IMR-90 (cell line): Measurements from ENCODE around the gene ZNF425. TPM values are rescaled to one million over a fixed set of nuclear protein-coding genes. Genes with fewer than 3 reads are reported as not detected.

Source experiments
- ATAC-seq: fragments of 200-7000 bp; cut with Tn5 transposase; 2 replicates; pipeline ENCODE4 v1.9.1; 2020; ENCODE audit warnings: low read depth, mild to moderate bottlenecking, moderate library complexity
- BruUV-seq: library from RNA; stranded (reverse); fragments of 400-500 nt; replicated peaks from 2 replicates; lab custom pipeline; 2021; lab: Mats Ljungman, UMichigan
- CTCF ChIA-PET: fragments of 300-600 bp; formaldehyde crosslinking; extraction: SDS; loops from one replicate; lab custom pipeline; 2021; ENCODE audit warnings: antibody characterized with exemption; lab: Yijun Ruan, JAX
- POLR2A ChIA-PET: fragments of 300-600 bp; sonication (Branson Sonifier 250); formaldehyde crosslinking; loops from one replicate; lab custom pipeline; 2022; ENCODE audit warnings: antibody characterized with exemption; ENCODE audit not compliant: unreplicated experiment; lab: Charles Lee
- DNase-seq: peaks from one replicate; pipeline ENCODE4 v3.0.0; 2013
- H2AFZ ChIP-seq: replicated peaks from 2 replicates; pipeline ENCODE3; 2013; ENCODE audit warnings: low read length, mild to moderate bottlenecking; ENCODE audit not compliant: poor library complexity
- H2AK5ac ChIP-seq: 2 replicates; pipeline ENCODE4 v1.6.1; 2013; ENCODE audit warnings: low read depth, low read length, inconsistent platforms
- H2AK9ac ChIP-seq: replicated peaks from 2 replicates; pipeline ENCODE3; 2013; ENCODE audit warnings: mild to moderate bottlenecking, low read depth, low read length, moderate library complexity; ENCODE audit not compliant: poor library complexity
- H2BK120ac ChIP-seq: 2 replicates; pipeline ENCODE4 v1.6.1; 2013; ENCODE audit warnings: low read depth, low read length, inconsistent platforms
- H2BK15ac ChIP-seq: 3 replicates; pipeline ENCODE4 v1.6.1; 2013; ENCODE audit warnings: low read depth, low read length, inconsistent platforms
- H2BK20ac ChIP-seq: 2 replicates; pipeline ENCODE4 v1.6.1; 2013; ENCODE audit warnings: low read depth, mild to moderate bottlenecking, inconsistent platforms, low read length, moderate library complexity
- H2BK5ac ChIP-seq: 2 replicates; pipeline ENCODE4 v1.6.1; 2013; ENCODE audit warnings: mild to moderate bottlenecking, low read depth, low read length, inconsistent platforms; ENCODE audit not compliant: poor library complexity, severe bottlenecking
- H3K14ac ChIP-seq: replicated peaks from 2 replicates; pipeline ENCODE4 v1.6.1; 2013; ENCODE audit warnings: low read depth, low read length, inconsistent platforms
- H3K18ac ChIP-seq: 2 replicates; pipeline ENCODE4 v1.6.1; 2013; ENCODE audit warnings: low read depth, low read length, control low read depth
- H3K23ac ChIP-seq: 2 replicates; pipeline ENCODE4 v1.6.1; 2013; ENCODE audit warnings: low read depth, low read length, inconsistent platforms
- H3K27ac ChIP-seq: 2 replicates; pipeline ENCODE4 v1.5.1; 2013; ENCODE audit warnings: mild to moderate bottlenecking, control low read depth, low read length; ENCODE audit not compliant: insufficient read depth
- H3K27me3 ChIP-seq: 2 replicates; pipeline ENCODE4 v1.6.1; 2013; ENCODE audit warnings: low read length; ENCODE audit not compliant: control insufficient read depth, insufficient read depth
- H3K36me3 ChIP-seq: 2 replicates; pipeline ENCODE4 v1.6.1; 2013; ENCODE audit warnings: low read length, mixed read lengths; ENCODE audit not compliant: control insufficient read depth, insufficient read depth
- H3K4ac ChIP-seq: 2 replicates; pipeline ENCODE4 v1.6.1; 2013; ENCODE audit warnings: low read depth, low read length, inconsistent platforms
- H3K4me1 ChIP-seq: 2 replicates; pipeline ENCODE4 v1.6.1; 2013; ENCODE audit warnings: low read length, mixed read lengths; ENCODE audit not compliant: control insufficient read depth, insufficient read depth
- H3K4me2 ChIP-seq: 2 replicates; pipeline ENCODE4 v1.6.1; 2013; ENCODE audit warnings: low read depth, mild to moderate bottlenecking, control low read depth, low read length, moderate library complexity
- H3K4me3 ChIP-seq: 2 replicates; pipeline ENCODE4 v1.5.1; 2013; ENCODE audit warnings: low read depth, mild to moderate bottlenecking, control low read depth, low read length, moderate library complexity; ENCODE audit not compliant: insufficient read depth
- H3K56ac ChIP-seq: 2 replicates; pipeline ENCODE4 v1.6.1; 2013; ENCODE audit warnings: low read length, inconsistent platforms; ENCODE audit not compliant: insufficient read depth; ENCODE audit errors: extremely low read depth
- H3K79me1 ChIP-seq, 2 experiments: 2 replicates each; pipeline ENCODE4 v1.6.1; 2013; ENCODE audit warnings: low read length in 2 of 2, inconsistent platforms in 1 of 2, low read depth in 1 of 2
- H3K9ac ChIP-seq: 2 replicates; pipeline ENCODE4 v1.6.1; 2013; ENCODE audit warnings: low read depth, low read length, control low read depth
- H3K9me1 ChIP-seq: 2 replicates; pipeline ENCODE4 v1.6.1; 2013; ENCODE audit warnings: low read length, inconsistent platforms; ENCODE audit not compliant: insufficient read depth
- H3K9me3 ChIP-seq: 2 replicates; pipeline ENCODE4 v1.6.1; 2013; ENCODE audit warnings: low read length; ENCODE audit not compliant: control insufficient read depth, insufficient read depth
- H4K20me1 ChIP-seq: 2 replicates; pipeline ENCODE4 v1.6.1; 2013; ENCODE audit warnings: low read length, inconsistent platforms; ENCODE audit not compliant: insufficient read depth
- H4K5ac ChIP-seq: 2 replicates; pipeline ENCODE4 v1.6.1; 2013; ENCODE audit warnings: mild to moderate bottlenecking, low read depth, low read length, control low read depth
- H4K8ac ChIP-seq, 2 experiments: 2 replicates each; pipeline ENCODE4 v1.6.1; 2013; ENCODE audit warnings: low read depth in 2 of 2, low read length in 2 of 2, control low read depth in 1 of 2, inconsistent platforms in 1 of 2
- H4K91ac ChIP-seq: 2 replicates; pipeline ENCODE4 v1.6.1; 2013; ENCODE audit warnings: low read depth, low read length, inconsistent platforms; ENCODE audit not compliant: insufficient read depth
- BHLHE40 ChIP-seq: fragments of 150-350 bp; IDR thresholded peaks from 2 replicates; pipeline ENCODE4 v1.6.1; 2016; ENCODE audit warnings: mild to moderate bottlenecking, low read depth, low read length
- CEBPB ChIP-seq: IDR thresholded peaks from 2 replicates; pipeline ENCODE4 v1.6.1; 2012; ENCODE audit warnings: low read depth, low read length, improper control_type of control experiment
- CHD1 ChIP-seq: IDR thresholded peaks from 2 replicates; pipeline ENCODE4 v1.6.1; 2012; ENCODE audit warnings: low read depth, low read length, improper control_type of control experiment
- CTCF ChIP-seq: conservative IDR thresholded peaks from 2 replicates; pipeline ENCODE4 v1.5.1; 2012; ENCODE audit warnings: mild to moderate bottlenecking, low read depth, low read length, improper control_type of control experiment
- FOS ChIP-seq: fragments of 150-350 bp; IDR thresholded peaks from 2 replicates; pipeline ENCODE4 v1.6.1; 2016; ENCODE audit warnings: low read depth, low read length
- MAFK ChIP-seq: IDR thresholded peaks from 2 replicates; pipeline ENCODE4 v1.6.1; 2012; ENCODE audit warnings: low read depth, low read length, improper control_type of control experiment
- MAZ ChIP-seq: IDR thresholded peaks from 2 replicates; pipeline ENCODE4 v1.6.1; 2012; ENCODE audit warnings: low read depth, mild to moderate bottlenecking, low read length, improper control_type of control experiment, moderate library complexity, borderline replicate concordance
- MXI1 ChIP-seq: IDR thresholded peaks from 2 replicates; pipeline ENCODE4 v1.6.1; 2012; ENCODE audit warnings: low read depth, mild to moderate bottlenecking, low read length, moderate library complexity, borderline replicate concordance
- NFE2L2 ChIP-seq: fragments of 150-350 bp; IDR thresholded peaks from 2 replicates; pipeline ENCODE4 v1.6.1; 2016; ENCODE audit warnings: low read depth, mild to moderate bottlenecking, low read length
- POLR2A ChIP-seq: IDR thresholded peaks from 2 replicates; pipeline ENCODE4 v1.6.1; 2012; ENCODE audit warnings: mild to moderate bottlenecking, low read depth, low read length
- RAD21 ChIP-seq: IDR thresholded peaks from 2 replicates; pipeline ENCODE4 v1.6.1; 2012; ENCODE audit warnings: low read length, improper control_type of control experiment
- RCOR1 ChIP-seq: IDR thresholded peaks from 2 replicates; pipeline ENCODE4 v1.6.1; 2012; ENCODE audit warnings: mild to moderate bottlenecking, low read length, improper control_type of control experiment; ENCODE audit not compliant: insufficient replicate concordance
- RFX5 ChIP-seq: IDR thresholded peaks from 2 replicates; pipeline ENCODE4 v1.8.0; 2012; ENCODE audit warnings: low read depth, mild to moderate bottlenecking, low read length, moderate library complexity
- SMC3 ChIP-seq: fragments of 150-350 bp; IDR thresholded peaks from 2 replicates; pipeline ENCODE4 v1.6.1; 2016; ENCODE audit warnings: low read depth, mild to moderate bottlenecking, antibody characterized with exemption, low read length, moderate library complexity
- WGBS, 2 experiments: methylation state at CpG; one replicate each; pipeline versions ENCODE4 v1.1.5 to v1.1.7; 2013; ENCODE audit warnings: missing lambda C conversion rate in 2 of 2; ENCODE audit not compliant: insufficient read length in 1 of 2; ENCODE audit errors: extremely low coverage in 2 of 2; 5-methylcytosine and 5-hydroxymethylcytosine counted together
- dilution Hi-C: fragments of 300-500 bp; cut with HindIII; formaldehyde crosslinking; loops from one replicate; pipeline ENCODE4 v1.14.3; 2018; ENCODE audit warnings: low sequenced_read_pairs; ENCODE audit not compliant: unreplicated experiment
- in situ Hi-C: fragments of 300-500 bp; cut with MboI; formaldehyde crosslinking; loops from 3 replicates; pipeline ENCODE4 v1.14.3; 2019; ENCODE audit warnings: low sequenced_read_pairs, inconsistent platforms, mixed read lengths
- intact Hi-C: fragments of 100-400 bp; cut with micrococcal nuclease; formaldehyde crosslinking; loops from 2 replicates; pipeline ENCODE4 v1.10.0; 2022
- polyA plus RNA-seq, 3 experiments: library from polyadenylated mRNA; depleted of rRNA; stranded (reverse); fragments of >200 nt; gene quantifications; 2 replicates each; pipeline ENCODE4 v1.2.3, GENCODE V29; 2012; ENCODE audit warnings: low replicate concordance in 1 of 3
- total RNA-seq: library from RNA; depleted of rRNA; stranded (reverse); fragments of >200 nt; gene quantifications from 2 replicates; pipeline ENCODE4 v1.2.3, GENCODE V29; 2012
- TF ChIP-seq, protein P1 (sequence below): fragments of 150-350 bp; IDR thresholded peaks from 2 replicates; pipeline ENCODE4 v1.6.1; 2017; ENCODE audit warnings: mild to moderate bottlenecking, antibody characterized with exemption, low read length, low read depth
- TF ChIP-seq, protein P2 (sequence below): fragments of 150-350 bp; IDR thresholded peaks from 2 replicates; pipeline ENCODE4 v1.6.1; 2016; ENCODE audit warnings: low read depth, mild to moderate bottlenecking, low read length, moderate library complexity, borderline replicate concordance

ZNF425 gene
- total and polyA plus RNA-seq, 2 of the 4 experiments (the other 2 are of a cell fraction), result 1.2 to 2.3 TPM

DNA sequence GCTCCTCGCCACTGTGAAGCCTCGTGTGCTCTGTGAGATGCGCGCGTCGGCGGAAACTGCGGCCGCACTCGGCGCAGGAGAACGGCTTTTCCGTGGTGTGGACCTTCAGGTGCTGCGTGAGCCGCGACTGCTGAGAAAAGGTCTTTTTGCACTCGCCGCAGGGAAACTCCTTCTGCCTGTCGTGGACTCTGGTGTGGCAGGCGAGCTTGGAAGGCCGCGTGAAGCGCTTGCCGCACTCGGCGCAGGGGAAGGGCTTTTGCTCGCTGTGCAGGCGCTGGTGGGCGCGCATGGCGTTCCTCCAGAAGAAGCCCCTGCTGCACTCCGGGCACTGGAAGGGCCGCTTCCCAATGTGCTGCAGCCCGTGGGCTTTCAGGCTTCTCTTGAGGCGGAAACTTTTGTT, 21.9 kb downstream of the ZNF425 start:
- H2BK15ac ChIP-seq, result no peak overlapping the region
- H4K20me1 ChIP-seq, result no peaks in the 10 kb centered on the region
- H3K56ac ChIP-seq, result no peak overlapping the region
- no peak overlapping the region for H2AFZ ChIP-seq
- dilution Hi-C loops (no loop called here), intact Hi-C loops (no loop called here), in situ Hi-C loops (no loop called here)
- no peak for ATAC-seq
- H3K14ac ChIP-seq, result no peak overlapping the region
- no peak for DNase-seq
- H4K5ac ChIP-seq, result no peak overlapping the region
- no peaks in the 10 kb centered on the region for H3K9me3 ChIP-seq
- no peak overlapping the region for H3K23ac ChIP-seq
- BruUV-seq, result no TSS peak
- H3K4me2 ChIP-seq, result no peak overlapping the region
- ChIA-PET CTCF (no interaction called here), POLR2A (no interaction called here)
- no peaks in the 10 kb centered on the region for H3K27me3 ChIP-seq
- no peak overlapping the region for H2AK9ac ChIP-seq
- H3K9ac ChIP-seq, result no peak overlapping the region
- H3K18ac ChIP-seq, result no peak overlapping the region
- H2BK120ac ChIP-seq, result no peak overlapping the region
- H3K27ac ChIP-seq, result no peak overlapping the region
- 95% methylated on average over 33 of the region's 35 CpGs; no CpG with 5 or more reads in 1 of the 2 experiments for WGBS, 2 experiments
- H3K36me3 ChIP-seq, result peaks cover 4% of the 10 kb centered on the region; the same call in 1 of the 2 replicates
- H3K4me3 ChIP-seq, result no peak overlapping the region
- H3K4ac ChIP-seq, result no peak overlapping the region
- H3K9me1 ChIP-seq, result no peaks in the 10 kb centered on the region
- H3K4me1 ChIP-seq, result no peaks in the 10 kb centered on the region
- no peak overlapping the region for H2BK20ac ChIP-seq
- no peaks in the 10 kb centered on the region for H3K79me1 ChIP-seq
- no peak overlapping the region for H2BK5ac ChIP-seq
- H4K91ac ChIP-seq, result no peak overlapping the region
- TF ChIP-seq MXI1 (no peak), CTCF (no peak), MAZ (no peak), FOS (no peak), BHLHE40 (no peak), POLR2A (no peak), RCOR1 (no peak), RFX5 (no peak), NFE2L2 (no peak), MAFK (no peak), RAD21 (no peak), CHD1 (no peak), CEBPB (no peak), SMC3 (no peak)
- TF ChIP-seq, protein P1, sequence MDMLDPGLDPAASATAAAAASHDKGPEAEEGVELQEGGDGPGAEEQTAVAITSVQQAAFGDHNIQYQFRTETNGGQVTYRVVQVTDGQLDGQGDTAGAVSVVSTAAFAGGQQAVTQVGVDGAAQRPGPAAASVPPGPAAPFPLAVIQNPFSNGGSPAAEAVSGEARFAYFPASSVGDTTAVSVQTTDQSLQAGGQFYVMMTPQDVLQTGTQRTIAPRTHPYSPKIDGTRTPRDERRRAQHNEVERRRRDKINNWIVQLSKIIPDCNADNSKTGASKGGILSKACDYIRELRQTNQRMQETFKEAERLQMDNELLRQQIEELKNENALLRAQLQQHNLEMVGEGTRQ, result no peak
- TF ChIP-seq, protein P2, sequence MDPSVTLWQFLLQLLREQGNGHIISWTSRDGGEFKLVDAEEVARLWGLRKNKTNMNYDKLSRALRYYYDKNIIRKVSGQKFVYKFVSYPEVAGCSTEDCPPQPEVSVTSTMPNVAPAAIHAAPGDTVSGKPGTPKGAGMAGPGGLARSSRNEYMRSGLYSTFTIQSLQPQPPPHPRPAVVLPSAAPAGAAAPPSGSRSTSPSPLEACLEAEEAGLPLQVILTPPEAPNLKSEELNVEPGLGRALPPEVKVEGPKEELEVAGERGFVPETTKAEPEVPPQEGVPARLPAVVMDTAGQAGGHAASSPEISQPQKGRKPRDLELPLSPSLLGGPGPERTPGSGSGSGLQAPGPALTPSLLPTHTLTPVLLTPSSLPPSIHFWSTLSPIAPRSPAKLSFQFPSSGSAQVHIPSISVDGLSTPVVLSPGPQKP, result no peak
- no peak overlapping the region for H4K8ac ChIP-seq
- H2AK5ac ChIP-seq, result no peak overlapping the region
